ENCODE data around the gene ARF5.

ARF5 gene

DNA sequence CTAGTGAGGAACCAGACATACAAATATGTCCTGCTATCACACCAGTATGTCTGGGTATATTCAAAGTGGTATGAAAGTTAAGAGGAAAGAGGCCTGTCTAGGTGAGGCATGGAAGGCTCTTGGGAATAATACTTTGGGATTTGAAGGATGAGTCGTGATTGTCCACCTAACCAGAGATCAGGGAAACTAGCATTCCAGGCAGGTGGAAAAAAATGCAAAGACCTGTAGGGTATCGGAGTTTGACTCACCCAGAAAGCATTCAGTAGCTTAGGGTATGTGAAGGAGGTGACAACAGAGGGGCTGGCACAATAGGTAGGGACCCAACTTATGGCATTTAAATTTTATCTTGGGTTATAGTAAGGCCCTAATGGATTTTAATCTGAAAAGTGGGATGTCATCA, 1.9 kb upstream of the ARF5 start:
- in situ Hi-C loops (cut with HindIII; ENCODE audit: low pct_ligation_motif_present, low pct_unique_long_range_greater_than_20kb, low sequenced_read_pairs): no loop called here
- DNase-seq: no peak

DNA sequence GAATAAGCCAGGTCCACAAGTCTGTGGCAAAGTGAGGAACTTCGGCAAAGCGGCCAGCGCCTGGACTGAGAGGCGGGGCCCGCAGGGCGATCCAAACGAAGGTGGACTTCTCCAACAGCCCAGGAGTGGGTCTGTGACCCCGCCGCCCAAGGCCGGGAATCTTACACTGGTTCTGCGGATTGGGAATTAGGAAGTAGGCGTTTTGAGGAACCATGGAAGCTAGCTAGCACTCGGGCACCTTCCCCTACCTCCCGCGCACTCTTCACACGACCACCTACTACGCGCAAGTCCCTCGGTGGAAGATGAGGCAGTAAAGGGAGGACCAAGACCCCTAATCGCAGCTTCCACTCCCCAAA, 570 bp upstream of the ARF5 start:
- DNase-seq: no peak
- in situ Hi-C loops (cut with HindIII; ENCODE audit: low pct_ligation_motif_present, low pct_unique_long_range_greater_than_20kb, low sequenced_read_pairs): no loop called here

DNA sequence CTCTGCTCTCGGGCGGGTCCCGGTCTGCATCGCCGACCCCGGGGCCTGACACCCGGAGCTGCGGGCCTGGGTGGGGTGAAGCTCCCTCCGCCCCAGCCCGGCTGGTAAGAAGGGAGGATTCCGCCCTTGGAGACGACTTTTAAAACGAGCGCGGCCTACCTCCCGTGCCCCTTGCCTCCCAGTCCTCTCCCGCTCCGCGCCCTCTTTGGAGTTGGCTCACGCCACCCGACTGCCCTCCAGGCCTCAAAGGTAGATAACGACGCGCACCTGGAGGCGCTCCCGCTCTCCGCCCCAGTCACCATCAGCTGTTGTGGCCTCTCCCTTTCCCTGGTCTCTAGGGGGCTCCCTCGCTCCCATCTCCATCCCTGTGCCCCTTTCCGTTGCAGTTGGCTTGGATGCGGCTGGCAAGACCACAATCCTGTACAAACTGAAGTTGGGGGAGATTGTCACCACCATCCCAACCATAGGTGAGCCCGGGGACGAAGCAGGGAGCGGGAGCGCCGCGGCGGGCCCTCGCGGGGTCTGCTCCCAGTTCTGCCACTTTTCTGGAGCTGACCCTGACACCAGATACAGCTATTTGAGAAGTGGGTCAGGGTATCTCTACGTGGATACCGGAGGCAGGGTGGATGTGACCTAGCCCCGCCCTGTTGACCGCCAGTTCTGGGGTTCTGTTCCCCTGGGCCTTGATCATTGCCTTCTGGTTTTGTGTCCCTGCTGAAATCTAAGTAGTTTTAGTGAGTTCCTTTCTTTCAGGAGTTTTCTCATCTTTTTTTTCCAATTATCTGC, 679 bp downstream of the ARF5 start:
- peak; percentile 69 for DNase-seq
- in situ Hi-C loops (cut with HindIII; ENCODE audit: low pct_ligation_motif_present, low pct_unique_long_range_greater_than_20kb, low sequenced_read_pairs): no loop called here

DNA sequence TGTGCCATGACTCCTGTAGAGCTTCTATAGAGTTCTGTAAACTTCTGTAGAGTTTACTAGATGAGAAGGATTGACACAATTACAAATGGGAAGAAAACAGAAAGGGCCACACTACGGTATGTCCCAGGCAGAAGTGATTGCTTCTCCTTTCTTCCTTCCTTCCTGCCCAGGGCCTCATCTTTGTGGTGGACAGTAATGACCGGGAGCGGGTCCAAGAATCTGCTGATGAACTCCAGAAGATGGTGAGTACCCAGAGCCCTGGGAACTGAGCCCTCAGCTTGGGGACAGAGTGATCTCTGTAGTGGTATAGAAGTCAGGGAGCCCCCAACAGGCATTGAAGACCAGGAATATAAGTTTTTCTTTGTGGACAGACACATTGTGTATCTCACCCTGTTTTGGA, 1.7 kb downstream of the ARF5 start:
- in situ Hi-C loops (cut with HindIII; ENCODE audit: low pct_ligation_motif_present, low pct_unique_long_range_greater_than_20kb, low sequenced_read_pairs): no loop called here
- no peak for DNase-seq

DNA sequence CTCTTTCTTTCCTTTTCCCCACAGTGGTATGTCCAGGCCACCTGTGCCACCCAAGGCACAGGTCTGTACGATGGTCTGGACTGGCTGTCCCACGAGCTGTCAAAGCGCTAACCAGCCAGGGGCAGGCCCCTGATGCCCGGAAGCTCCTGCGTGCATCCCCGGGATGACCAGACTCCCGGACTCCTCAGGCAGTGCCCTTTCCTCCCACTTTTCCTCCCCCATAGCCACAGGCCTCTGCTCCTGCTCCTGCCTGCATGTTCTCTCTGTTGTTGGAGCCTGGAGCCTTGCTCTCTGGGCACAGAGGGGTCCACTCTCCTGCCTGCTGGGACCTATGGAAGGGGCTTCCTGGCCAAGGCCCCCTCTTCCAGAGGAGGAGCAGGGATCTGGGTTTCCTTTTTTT, 3.0 kb downstream of the ARF5 start:
- in situ Hi-C loops (cut with HindIII; ENCODE audit: low pct_ligation_motif_present, low pct_unique_long_range_greater_than_20kb, low sequenced_read_pairs): no loop called here
- DNase-seq: no peak

DNA sequence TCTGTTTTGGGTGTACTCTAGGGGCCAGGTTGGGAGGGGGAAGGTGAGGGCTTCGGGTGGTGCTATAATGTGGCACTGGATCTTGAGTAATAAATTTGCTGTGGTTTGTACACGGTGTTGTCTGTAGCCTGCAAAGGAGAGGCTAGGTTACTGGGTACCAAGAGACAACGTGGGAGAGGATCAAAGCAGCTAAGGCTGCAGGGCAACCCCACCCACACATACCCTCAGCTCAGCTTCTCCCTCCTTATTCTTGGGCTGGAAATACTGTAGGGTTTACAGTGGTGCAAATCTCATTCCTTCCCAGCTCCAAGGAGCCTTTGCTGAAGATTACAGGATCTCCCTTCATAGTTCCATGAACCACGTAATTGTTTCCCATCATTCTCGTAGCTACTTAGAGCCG, 3.4 kb downstream of the ARF5 start:
- no peak for DNase-seq
- in situ Hi-C loops (cut with HindIII; ENCODE audit: low pct_ligation_motif_present, low pct_unique_long_range_greater_than_20kb, low sequenced_read_pairs): no loop called here

DNA sequence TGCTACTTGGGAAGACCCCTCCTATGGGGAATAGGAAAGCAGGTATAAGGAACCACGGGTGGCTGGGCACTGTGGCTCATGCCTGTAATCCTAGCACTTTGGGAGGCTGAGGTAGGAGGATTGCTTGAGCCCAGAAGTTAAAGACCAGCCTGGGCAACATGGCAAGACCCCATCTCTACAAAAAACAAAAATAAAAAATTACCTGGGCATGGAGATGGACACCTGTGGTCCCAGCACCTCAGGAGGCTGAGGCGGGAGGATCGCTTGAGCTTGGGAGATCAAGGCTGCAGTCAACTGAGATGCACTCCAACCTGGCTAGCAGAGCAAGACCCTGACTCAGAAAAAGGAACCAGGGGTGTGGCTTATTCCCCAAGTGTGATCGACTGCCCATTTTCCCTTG, 4.3 kb downstream of the ARF5 start:
- DNase-seq: no peak
- in situ Hi-C loops (cut with HindIII; ENCODE audit: low pct_ligation_motif_present, low pct_unique_long_range_greater_than_20kb, low sequenced_read_pairs): no loop called here

DNA sequence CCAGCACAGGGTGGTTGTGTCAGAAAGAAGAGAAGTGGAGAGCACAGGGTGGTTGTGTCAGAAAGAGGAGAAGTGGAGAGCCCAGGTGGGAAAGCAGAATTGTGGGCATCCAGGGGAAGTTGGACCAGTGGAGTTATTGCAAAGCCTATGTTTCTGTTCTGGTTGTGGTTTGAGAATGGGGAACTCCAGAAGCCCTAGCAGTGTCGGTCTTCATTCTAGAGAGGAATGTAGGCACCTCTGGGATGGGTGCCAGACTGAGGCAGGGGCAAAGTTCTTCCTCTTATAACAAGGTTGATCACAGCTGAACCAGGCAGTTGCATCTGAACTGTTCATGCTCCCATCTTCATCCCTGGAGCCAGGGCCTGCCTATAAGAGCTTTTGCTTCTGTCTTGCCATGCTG, 6.3 kb downstream of the ARF5 start:
- no peak for DNase-seq
- in situ Hi-C loops (cut with HindIII; ENCODE audit: low pct_ligation_motif_present, low pct_unique_long_range_greater_than_20kb, low sequenced_read_pairs): no loop called here

DNA sequence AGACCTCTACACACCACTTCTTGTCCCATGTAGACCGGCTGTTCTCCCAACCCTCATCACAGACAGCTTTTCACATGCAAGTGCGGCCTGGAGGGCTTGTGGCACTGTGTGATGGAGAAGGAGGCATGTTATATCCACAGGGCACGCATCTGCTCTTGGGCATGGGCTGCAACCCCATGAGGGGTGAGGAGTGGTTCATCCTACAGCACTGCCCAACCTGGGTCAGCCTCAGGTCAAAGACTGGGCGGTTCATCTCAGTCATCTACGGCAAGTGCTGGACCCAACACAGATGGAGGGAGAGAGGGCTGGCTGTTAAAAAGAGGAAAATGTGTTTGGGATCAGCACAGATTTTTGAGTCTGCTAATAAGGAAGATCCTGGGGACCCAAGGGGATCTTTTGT, 7.5 kb downstream of the ARF5 start:
- in situ Hi-C loops (cut with HindIII; ENCODE audit: low pct_ligation_motif_present, low pct_unique_long_range_greater_than_20kb, low sequenced_read_pairs): no loop called here
- DNase-seq: no peak

DNA sequence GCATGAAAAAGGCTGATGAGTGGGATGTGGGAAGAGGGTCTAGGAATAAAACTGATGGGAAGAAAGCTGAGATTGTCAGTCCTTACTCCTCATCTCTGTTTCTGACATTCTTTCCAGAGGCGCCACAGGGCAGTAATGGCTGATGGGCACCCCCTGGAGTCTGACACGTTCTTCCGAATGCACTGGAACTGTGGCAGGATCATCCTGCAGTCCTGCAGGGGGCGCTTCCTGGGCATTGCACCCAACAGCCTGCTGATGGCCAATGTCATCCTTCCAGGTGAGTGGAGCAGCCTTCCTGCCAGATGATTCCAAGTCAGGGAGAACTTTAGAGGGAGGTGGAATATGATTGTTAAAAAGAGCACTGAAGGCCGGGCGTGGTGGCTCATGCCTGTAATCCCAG, 10.1 kb downstream of the ARF5 start:
- in situ Hi-C loops (cut with HindIII; ENCODE audit: low pct_ligation_motif_present, low pct_unique_long_range_greater_than_20kb, low sequenced_read_pairs): no loop called here
- DNase-seq: peak; percentile 51

DNA sequence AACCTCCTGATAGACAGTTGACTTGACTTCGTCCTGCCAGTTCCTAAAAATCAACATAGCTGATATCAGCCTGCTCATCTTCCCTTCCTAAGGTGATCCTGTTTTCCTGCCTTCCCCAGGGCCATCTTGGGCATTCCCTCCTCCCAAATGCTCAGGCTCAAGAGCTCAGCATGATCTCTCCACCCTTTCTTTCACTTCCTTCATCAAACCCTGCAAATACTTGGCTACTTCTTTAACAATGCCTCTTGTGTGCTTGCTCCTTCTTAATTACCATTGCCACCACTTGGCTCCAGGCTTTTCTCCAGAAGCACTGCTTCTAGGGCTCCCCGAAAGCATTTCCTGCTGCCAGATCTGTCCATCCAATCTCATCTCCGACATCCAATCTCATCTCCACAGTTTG, 12.7 kb downstream of the ARF5 start:
- DNase-seq: no peak
- in situ Hi-C loops (cut with HindIII; ENCODE audit: low pct_ligation_motif_present, low pct_unique_long_range_greater_than_20kb, low sequenced_read_pairs): no loop called here

DNA sequence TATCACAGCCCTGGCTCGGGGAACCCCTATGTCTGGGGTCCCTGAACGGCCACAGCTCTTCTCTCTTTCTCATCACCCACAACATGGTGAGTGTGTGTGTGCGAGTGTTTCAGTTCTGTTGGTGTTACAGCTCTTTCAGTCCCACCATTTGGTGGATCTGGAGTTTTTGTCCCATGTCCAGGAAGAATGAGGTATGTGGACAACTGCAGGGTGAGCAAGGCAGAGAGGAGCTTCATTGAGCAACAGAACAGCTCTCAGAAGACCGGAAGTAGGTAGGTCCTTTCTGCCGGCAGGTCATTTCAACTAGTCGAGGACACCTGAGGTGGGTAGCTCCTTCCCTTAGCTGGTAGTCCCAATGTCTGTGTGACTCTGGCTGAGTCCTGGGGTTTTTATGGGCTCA, 20.2 kb downstream of the ARF5 start:
- in situ Hi-C loops (cut with HindIII; ENCODE audit: low pct_ligation_motif_present, low pct_unique_long_range_greater_than_20kb, low sequenced_read_pairs): no loop called here
- DNase-seq: no peak

DNA sequence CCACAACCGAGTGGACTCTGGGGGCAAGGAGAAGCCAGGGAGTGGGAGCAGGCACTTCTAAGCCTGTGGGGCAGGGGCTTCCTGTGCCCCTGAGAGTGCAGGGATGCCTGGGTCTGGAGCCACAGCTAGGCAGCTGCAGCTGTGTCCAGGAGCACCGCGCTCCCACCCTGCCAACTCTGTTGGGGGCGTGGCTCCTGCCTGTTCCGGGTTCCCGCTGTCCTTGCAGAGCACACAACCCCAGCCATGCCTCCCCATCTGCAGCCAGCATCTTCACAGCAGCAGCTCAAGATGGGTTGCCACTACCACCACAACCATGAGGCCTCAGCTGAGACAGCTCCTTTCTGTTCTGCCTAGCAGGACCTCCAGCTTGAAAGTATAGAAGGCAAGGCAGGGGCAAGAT, 21.1 kb downstream of the ARF5 start:
- DNase-seq: no peak
- in situ Hi-C loops (cut with HindIII; ENCODE audit: low pct_ligation_motif_present, low pct_unique_long_range_greater_than_20kb, low sequenced_read_pairs): no loop called here

DNA sequence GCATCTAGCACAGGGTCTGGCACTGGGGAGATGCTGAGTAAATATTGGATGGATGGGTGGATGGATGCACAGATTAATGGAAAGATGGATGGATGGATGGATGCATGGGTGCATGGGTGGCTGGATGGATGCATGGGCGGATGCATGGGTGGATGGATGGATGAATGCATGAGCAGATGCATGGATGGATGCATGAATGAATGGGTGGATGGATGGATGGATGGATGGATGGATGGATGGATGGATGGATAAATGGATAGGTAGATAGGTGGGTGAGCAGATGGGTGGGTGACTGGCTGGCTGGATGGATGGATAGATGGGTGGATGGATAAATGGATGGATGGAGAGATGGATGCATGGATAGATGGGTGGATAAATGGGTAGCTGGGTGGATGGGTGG, 24.1 kb downstream of the ARF5 start:
- in situ Hi-C loops (cut with HindIII; ENCODE audit: low pct_ligation_motif_present, low pct_unique_long_range_greater_than_20kb, low sequenced_read_pairs): no loop called here
- no peak for DNase-seq

DNA sequence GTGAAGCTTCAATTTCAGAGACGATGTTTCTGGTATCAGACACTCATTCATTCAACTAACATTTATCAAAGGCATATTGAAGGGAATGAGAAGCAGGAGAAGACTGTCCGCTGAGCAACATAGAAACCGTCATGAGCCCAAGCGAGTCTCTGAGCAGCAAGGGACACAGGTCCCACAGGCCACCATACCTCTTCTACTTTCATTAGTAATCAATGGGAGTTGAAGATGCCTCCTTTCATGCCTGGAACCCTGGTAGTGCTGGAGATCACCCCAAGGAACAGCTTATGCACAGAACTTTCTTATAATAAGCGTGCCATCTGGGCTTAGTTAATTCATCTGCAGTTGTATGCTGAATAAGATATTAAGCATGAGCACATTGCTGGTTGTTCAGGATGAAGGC, 28.5 kb downstream of the ARF5 start:
- in situ Hi-C loops (cut with HindIII; ENCODE audit: low pct_ligation_motif_present, low pct_unique_long_range_greater_than_20kb, low sequenced_read_pairs): no loop called here
- DNase-seq: no peak

DNA sequence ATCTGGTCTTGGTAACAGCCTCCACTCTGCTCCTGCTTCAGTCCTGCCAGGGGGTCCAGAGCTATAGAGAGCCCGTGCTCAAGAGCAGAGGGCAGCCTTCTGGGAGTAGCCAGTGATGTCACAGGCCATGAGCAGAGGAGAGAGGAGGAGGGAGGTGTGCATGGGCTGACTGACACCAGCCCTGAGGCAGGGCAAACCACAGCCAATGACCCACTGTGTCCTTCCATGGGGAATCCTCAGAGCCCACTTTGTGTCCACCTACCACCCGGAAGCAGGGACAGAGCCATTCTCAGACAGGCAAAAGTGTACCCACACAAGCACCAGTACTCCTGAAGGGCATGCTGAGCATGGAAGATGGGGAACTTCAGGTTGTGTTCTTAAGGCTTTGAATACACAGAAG, 29.8 kb downstream of the ARF5 start, which contains the start of gene PAX4:
TSS of gene PAX4 (minus strand) at position 101 of the 400 bp plus-strand sequence. CDS start 2,214 bp downstream, outside the sequence.
- in situ Hi-C loops (cut with HindIII; ENCODE audit: low pct_ligation_motif_present, low pct_unique_long_range_greater_than_20kb, low sequenced_read_pairs): no loop called here
- no peak for DNase-seq

DNA sequence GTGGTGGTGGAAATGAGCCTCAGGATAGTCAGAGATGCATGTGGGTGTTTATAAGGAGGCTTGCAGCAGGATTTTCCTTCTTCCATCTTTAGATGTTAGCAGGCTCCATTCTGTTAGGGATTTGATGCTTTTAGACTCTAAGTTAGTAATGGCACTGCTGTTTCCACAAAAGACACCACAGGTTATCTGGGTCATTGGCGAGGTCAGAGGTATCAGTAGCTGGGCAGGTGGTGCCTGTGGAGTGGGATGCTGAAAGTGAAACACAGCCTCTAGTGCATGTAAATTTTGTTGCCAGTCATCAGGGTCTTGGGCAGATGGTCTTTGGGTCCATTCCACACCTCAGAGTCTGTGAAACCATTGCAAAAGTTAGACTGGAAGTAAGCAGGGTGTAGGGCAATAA, 30.6 kb downstream of the ARF5 start:
- DNase-seq: no peak
- in situ Hi-C loops (cut with HindIII; ENCODE audit: low pct_ligation_motif_present, low pct_unique_long_range_greater_than_20kb, low sequenced_read_pairs): no loop called here

DNA sequence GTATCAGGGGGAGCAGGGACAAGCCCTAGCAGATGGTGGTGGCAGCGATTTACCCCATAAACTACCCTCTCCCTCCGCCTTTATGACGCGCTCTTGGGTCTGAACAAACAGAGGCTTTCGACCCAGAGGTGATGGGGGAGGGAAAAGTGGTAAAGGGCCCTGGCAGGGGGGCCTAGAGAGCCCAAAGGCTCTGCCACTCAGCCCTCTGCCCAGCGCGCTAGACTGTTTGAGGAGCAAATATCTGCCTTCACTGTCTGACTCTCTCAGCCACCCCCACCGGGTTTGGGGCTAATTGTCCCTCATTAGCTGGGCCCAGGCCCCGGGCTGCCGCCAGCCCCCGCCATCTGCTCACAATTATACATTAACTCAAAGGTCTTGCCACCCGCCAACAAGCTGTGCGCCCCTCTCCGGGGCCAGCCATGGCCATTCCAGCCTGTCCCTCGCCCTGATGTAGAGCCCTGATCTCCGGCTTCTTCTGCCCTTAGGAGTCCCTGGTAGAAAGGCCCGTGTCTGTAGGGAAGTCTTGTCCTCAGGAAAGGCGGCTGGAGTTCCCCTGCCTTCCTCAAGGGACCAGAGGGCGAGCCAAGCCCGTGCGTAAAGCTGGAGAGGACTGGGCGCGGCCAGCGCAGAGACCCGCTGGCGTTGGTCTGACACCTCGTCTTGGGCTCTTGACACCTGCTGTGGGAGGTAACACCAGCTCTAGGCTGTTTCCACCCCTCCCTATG, 31.6 kb downstream of the ARF5 start:
- in situ Hi-C loops (cut with HindIII; ENCODE audit: low pct_ligation_motif_present, low pct_unique_long_range_greater_than_20kb, low sequenced_read_pairs): no loop called here
- DNase-seq: no peak

DNA sequence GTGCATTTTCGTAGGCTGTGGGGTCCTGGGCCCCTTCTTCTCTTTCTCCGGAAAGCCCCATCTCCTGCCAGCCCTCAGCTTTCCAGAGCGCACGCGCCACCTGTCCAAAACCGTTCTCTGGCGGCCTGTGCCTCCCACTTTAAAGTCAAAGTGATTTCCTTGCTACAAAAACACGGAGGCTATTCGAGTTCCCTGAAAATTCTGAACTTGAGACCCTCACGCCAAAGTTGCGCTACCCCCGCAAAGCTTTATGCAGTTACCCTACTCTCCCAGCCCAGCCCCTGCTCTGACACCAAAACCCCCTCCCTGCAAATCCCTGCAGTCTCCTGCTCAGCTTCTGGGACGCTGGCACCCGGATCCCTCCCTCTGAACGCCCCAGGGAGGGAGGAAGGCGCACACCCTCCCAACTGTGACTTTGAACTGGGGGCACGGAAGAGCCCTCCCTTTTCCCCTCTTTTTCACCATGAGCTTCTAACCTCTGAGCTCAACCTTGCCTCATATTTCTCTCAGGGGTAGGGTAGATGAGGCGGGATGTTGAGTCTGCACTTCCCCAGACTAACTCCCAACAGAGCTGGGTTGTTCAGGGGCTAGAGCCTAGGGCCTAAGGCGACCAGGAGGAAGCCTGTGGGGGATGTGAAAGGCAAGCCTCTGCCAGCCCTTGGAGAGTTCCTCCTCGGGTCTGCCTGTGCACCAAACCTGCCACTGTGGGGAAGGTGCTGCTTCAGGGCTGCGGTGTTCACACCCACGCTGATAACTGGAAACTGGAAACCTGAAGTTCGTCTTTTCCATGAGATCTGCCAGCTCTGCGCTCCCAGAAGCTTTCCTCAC, 32.4 kb downstream of the ARF5 start:
- DNase-seq: no peak
- in situ Hi-C loops (cut with HindIII; ENCODE audit: low pct_ligation_motif_present, low pct_unique_long_range_greater_than_20kb, low sequenced_read_pairs): no loop called here

All from ACHN (cell line).